Stimulated activated CD4-positive, alpha-beta T cell treated with anti-CD3 and anti-CD28 coated beads, Interleukin-2, amount 100 ng/mL, for 4 hours (primary cell): ENCODE data around the gene RBKS.
A peak's percentile ranks its signal among the peaks of the same experiment; 100 is the strongest.
"Not testable (repeated sequence)": the region's sequence is repeated elsewhere in the genome, so short reads cannot be mapped to it uniquely, and the experiment has no call there.

Experiments
- DNase-seq: peaks from one replicate; pipeline ENCODE4 v3.0.0-alpha.2; 2020; ENCODE audit warnings: low read depth

RBKS gene

DNA sequence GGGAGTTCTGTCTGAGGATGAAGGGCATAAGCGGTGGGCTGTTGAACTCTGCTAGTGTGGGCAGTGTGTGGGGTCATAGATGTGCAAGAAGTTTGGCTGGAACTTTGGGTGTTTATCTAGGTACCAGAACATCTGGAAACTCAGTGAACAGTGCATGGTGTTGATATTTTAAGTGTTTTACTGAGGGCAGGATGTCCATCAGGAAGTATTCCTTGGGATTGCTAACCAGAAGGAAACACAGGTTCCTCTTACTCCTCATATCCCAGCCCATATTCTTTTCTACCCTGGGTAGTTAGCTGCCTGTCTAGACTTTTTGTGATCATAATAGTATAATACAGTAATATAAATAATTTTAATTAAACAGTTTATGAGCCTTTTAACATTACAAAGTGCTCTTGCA is 15.9 kb upstream of the RBKS start:
- no peak for DNase-seq

DNA sequence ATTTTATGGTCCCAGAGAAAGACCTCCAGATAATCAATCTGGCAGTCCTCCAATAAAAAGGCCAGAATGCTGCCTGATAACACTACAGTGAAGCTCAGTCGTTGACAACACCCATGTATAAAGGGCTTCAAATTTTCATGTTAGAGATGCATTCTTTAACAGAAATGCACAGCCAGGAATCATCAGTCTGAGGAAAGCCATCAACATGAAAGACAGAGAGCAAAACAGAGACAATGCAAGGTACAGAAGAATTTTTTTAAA is 14.1 kb upstream of the RBKS start:
- DNase-seq: no peak

- DNase-seq: no peak
Observed at GRCh38 chr2:27903649-27904404, 13.6 kb upstream of the RBKS start.

- no peak for DNase-seq
Observed at GRCh38 chr2:27903018-27903417, 12.8 kb upstream of the RBKS start.

- DNase-seq: no peak
Observed at GRCh38 chr2:27902098-27902497, 11.9 kb upstream of the RBKS start.

- DNase-seq: peak; percentile 26
Observed at GRCh38 chr2:27901234-27901633, 11.0 kb upstream of the RBKS start.

GRCh38 chr2:27897717-27898116 is 7.5 kb upstream of the RBKS start:
- no peak for DNase-seq

DNA sequence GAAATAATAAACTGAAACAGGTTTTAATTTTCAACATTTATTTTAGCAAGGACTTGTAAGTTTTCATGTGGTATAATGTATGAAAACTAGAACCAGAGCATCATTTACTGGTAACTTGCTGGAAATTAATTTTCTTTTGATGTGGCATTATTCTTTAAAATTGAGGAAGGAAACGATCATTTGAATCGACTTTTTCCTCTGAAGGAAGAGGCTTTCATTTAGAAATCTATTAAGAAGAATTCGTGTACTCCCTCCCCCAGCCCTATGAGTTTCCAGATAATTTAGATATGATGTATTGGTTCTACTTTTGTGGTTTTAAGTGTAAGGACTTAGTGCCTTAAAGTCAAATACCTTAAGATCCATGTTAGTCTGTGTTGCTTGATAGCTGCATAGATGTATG is 2.8 kb upstream of the RBKS start:
- DNase-seq: no peak

DNA sequence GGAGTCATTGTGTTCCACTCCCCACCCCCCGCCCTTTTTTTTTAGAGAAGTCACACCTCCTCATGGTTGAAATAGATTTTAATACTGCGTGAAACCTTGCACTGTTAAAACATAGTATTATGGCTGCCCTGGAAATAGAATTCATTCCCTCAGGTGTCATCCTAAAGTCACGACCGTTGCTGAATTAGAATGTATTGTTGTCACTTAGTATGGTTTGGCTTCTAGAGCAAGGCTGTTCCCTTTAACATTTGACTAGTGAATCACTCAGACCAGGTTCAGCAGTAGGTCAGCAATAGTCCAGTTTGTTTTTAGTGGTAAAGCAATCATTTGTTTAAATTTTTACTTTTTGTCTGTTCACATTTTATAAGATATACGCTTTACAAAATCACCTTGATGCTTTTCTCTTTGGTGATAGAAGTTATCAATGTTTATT is 1.5 kb upstream of the RBKS start:
- DNase-seq: no peak

DNA sequence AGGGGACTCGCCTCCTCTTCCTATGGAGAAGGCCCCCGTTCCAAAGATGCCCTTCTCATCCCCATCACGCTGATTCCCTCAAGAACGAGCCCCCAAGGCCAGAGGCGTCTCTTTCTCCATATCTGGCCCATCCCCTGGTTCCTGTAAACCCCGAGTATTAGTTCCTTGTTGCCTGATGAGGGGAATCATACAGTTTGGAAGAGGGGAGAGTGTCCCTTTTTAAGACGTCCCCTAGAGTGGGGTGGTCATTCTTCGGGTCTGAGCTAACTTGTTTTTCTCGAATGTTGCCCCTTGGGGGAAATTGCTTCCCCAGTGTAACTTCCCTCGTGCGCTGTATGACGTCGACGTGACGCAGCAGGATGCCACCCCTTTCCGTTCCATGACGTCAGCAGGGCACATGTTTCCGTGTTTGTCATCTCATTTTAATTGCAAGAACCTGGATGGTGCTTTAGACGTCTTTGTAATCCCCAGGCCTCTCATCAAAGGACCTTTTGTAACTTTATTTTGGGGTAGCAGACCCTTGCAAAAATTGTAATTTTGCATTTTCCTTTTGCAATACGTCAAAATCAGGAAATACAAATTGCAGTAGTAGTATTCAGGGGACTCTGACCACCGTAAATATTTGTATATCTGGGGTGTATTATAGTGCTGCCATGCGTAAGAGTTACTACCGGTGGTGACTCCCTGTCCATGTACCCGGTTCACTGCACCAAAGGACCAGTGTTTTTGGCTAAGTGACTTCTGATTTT is 911 bp upstream of the RBKS start:
- DNase-seq: peak; percentile 89

- no peak for DNase-seq
Observed at GRCh38 chr2:27889774-27890145, 427 bp downstream of the RBKS start.

DNA sequence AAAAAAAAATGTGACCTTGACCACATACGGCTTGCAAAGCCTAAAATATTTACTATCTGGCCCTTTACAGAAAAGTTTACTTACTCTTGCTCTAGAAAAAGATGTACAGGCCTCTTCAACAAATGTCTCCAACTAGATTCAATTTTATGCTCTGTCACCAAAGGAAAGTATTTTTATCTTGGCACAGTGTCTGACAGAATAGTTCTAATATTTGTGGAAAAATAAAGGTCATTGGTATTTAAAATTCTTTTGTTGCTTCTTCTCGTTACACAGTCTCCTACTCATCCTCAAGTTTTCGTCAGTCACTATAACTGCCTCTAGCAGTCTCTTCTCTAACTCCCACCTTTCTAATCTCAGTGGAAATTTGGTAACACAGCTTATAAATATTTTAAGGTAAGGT is 1.4 kb downstream of the RBKS start:
- DNase-seq: no peak

DNA sequence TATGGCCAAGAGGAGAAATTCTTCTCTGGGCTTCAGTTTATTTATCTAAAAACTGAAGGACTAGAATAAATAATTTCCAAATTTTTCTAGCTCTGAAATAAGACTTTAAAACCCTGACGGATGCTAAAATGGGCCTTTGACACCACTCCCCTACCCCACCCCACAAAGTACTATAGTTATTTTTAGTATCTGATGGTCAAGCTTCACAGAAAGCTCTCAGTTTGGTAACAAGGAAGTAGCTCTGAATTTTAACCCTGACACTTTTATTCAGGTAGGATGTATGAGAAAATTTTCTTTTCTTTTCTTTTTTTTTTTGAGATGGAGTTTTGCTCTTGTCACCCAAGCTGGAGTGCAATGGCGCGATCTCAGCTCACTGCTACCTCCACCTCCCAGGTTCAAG is 2.4 kb downstream of the RBKS start:
- no peak for DNase-seq

DNA sequence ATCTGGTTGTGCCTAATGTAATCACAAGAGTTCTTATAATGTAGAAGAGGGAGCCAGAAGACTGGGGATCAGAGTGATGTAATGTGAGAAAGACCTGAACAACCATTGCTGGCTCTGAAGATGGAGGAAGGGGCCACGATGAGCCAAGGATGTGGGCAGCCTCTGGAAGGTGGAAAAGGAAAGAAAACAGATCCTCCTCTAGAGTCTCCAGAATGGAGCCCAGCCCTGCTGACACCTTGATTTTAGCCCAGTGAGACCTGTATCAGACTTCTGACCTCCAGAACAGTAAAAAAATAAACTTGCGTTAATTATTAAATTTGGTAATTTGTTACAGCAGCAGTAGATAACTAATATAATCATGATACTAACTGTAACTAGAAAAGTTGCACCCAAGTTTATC is 3.1 kb downstream of the RBKS start:
- no peak for DNase-seq

DNA sequence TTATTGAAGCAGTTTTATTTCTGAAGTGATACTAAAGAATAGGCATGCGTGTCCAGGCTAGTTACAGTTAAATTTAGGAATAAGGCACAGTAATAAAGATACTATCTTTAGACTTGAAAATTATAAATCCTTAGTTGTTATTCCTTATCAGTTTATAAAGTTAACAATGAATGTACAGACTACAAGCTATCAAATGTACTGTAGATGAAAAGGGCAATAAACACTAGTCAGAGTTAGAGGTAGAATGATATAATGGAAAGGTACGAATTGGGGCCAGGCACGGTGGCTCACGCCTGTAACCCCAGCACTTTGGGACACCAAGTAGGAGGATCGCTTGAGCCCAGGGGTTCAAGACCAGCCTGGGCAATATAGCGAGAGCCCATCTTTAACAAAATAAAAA is 3.9 kb downstream of the RBKS start:
- DNase-seq: no peak

- no peak for DNase-seq
Observed at GRCh38 chr2:27885661-27886060, 4.5 kb downstream of the RBKS start.

DNA sequence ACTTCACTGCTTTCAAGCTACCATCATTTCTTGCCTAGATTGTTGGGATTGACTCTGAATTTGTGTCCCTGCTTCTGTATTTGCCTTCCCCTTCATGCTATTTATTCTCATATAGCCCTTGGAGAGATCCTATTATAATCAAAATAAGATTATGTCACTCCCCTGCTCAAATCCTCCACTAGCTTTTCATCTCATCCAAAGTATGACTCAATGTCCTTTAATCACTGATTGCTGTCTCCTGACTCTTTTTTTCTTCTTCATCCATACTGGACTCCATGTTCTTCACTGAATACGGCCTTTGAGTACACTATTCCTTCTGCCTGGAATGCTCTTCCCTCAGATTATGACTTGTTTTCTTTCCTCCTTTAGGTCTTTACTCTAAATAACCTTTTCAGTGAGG is 5.0 kb downstream of the RBKS start:
- no peak for DNase-seq

- no peak for DNase-seq
Observed at GRCh38 chr2:27884601-27885000, 5.6 kb downstream of the RBKS start.

DNA sequence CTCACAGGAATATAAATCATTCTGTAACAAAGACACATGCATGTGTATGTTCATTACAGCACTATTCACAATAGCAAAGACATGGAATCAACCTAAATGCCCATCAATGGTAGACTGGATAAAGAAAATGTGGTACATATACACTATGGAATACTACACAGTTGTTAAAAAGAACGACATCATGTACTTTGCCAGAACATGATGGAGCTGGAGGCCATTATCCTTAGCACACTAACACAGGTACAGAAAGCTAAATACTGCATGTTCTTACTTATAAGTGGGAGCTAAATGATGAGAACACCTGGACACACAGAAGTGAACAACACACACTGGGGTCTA is 7.6 kb downstream of the RBKS start:
- DNase-seq: not testable (repeated sequence)

DNA sequence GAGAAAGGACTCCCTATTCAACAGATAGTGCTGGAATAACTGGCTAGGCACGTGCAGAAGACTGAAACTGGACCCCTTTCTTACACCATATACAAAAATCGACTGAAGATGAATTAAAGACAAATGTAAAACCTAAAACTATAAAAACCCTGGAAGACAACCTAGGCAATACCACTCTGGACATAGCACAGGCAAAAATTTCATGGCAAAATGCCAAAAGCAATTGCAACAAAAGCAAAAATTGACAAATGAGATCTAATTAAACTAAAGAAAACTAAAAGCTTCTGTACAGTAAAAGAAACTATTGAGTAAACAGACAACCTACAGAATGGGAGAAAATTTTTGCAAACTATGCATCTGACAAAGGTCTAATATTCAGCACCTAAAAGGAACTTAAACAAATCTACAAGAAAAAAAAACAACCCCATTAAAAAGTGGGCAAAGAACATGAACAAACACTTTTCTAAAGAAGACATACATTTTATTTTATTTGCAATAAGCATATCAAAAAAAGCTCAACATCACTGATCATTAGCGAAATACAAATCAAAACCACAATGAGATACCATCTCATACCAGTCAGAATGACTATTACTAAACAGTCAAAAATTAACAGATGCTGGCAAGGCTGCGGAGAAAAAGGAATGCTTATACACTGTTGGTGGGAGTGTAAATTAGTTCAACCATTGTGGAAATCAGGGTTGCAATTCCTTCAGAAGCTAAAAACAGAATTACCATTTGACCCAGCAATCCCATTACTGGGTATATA is 8.2 kb downstream of the RBKS start:
- not testable (repeated sequence) for DNase-seq

DNA sequence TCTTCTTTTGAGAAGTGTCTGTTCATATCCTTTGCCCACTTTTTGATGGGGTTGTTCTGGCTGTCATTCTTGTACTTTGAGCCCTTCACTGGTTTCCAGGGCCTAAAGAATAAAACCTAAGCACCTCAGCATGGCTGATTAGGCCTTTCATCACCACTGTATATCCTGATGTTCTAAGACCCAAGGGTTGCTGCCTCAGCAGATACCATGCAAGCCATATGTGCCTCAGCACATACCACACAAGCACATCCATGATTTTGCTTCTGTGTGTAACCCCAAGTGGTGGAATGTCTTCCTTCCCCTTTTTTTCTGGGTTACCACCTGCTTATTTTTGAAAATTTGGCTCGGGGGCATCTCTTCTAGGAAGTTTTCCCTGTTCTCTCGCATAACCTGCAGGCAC is 11.4 kb downstream of the RBKS start:
- no peak for DNase-seq

- DNase-seq: no peak
Observed at GRCh38 chr2:27875089-27875881, 14.9 kb downstream of the RBKS start.

DNA sequence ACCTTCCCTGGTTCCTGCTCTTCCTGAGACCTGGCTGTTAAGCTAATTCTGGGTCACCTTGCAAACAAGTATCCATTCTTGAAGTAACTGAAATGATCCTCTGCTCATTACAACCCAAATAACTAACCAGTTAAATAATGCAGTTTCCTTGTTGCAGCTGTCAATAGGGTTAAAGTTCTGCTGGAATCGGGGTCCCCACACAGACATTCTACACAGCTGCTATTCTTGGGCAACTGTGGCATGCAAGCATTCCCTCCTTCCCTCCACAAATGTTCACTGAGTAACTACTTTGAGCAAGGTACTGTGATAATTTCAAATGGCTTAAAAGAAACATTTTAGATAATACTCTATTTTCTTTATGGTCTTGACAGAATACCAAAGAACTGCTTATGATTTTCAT is 17.1 kb downstream of the RBKS start:
- DNase-seq: no peak
